K562 (cell line): ENCODE data around the gene CCDC87. TPM values are rescaled to one million over a fixed set of nuclear protein-coding genes. Genes with fewer than 3 reads are reported as not detected.

Experiments
- ETV5 ChIP-seq: sonication (generic); formaldehyde crosslinking; IDR thresholded peaks from 2 replicates; pipeline ENCODE4 v1.4.0; 2020; ENCODE audit warnings: low read depth, mild to moderate bottlenecking, missing genetic modification reagents
- GATA2 ChIP-seq: sonication (generic); formaldehyde crosslinking; IDR thresholded peaks from 2 replicates; pipeline ENCODE4 v1.4.0; 2020; ENCODE audit warnings: mild to moderate bottlenecking, missing genetic modification reagents
- KDM4B ChIP-seq, 2 experiments: fragments of 450-650 bp in 1 of 2; sonication (generic) in 1 of 2; IDR thresholded peaks; 2 replicates each; pipeline ENCODE4 v1.6.1; 2016 to 2017; ENCODE audit warnings: borderline replicate concordance in 2 of 2, antibody characterized with exemption in 1 of 2, low read depth in 1 of 2, mild to moderate bottlenecking in 1 of 2
- MAFG ChIP-seq: fragments of 450-650 bp; conservative IDR thresholded peaks from 2 replicates; pipeline ENCODE4 v1.6.1; 2016; ENCODE audit warnings: missing genetic modification characterization, missing compliant biosample characterization
- MGA ChIP-seq: fragments of 450-650 bp; IDR thresholded peaks from 2 replicates; pipeline ENCODE4 v1.6.1; 2016; ENCODE audit warnings: mild to moderate bottlenecking, moderate library complexity
- POLR2B ChIP-seq: fragments of 450-650 bp; IDR thresholded peaks from 2 replicates; pipeline ENCODE4 v1.6.1; 2018; ENCODE audit warnings: low read depth; ENCODE audit not compliant: partially characterized antibody
- PTRF ChIP-seq: fragments of 450-650 bp; IDR thresholded peaks from 2 replicates; pipeline ENCODE4 v1.6.1; 2016; ENCODE audit warnings: mild to moderate bottlenecking, missing genetic modification characterization, missing compliant biosample characterization
- ZNF146 ChIP-seq: IDR thresholded peaks from one replicate; pipeline ENCODE4 v1.6.1; 2018; ENCODE audit warnings: missing compliant biosample characterization; ENCODE audit not compliant: unreplicated experiment
- polyA plus RNA-seq, 8 experiments: library from polyadenylated mRNA; depleted of rRNA in 4 of 8; stranded (reverse) in 5 of 8; unstranded in 3 of 8; fragments of >200 nt; fragmentation: Nextera tagmentation in 2 of 8; fragmentation: Illumina TruSeq in 1 of 8; extraction: Ambion mirVana in 2 of 8; extraction: Trizol in 1 of 8; gene quantifications; 2 replicates each; pipeline versions ENCODE4 v1.2.1 to v1.2.3, GENCODE V29; 2011 to 2014; ENCODE audit warnings: inconsistent platforms in 1 of 8, missing spikeins in 1 of 8
- total RNA-seq, 7 experiments: library from RNA; depleted of rRNA in 6 of 7; stranded (reverse); fragments of >200 nt in 6 of 7; fragmentation: Illumina TruSeq in 2 of 7; extraction: Trizol in 2 of 7; gene quantifications; 2 replicates each; pipeline versions ENCODE4 v1.2.1 to v1.2.3, GENCODE V29; 2011 to 2021; ENCODE audit warnings: low replicate concordance in 1 of 7
- TF ChIP-seq, protein P1 (sequence below): fragments of 250-450 bp; sonication (Bioruptor Pico); IDR thresholded peaks from 2 replicates; pipeline ENCODE4 v1.5.1; 2021; ENCODE audit warnings: mild to moderate bottlenecking
- TF ChIP-seq, protein P2 (sequence below): fragments of 250-450 bp; sonication (Bioruptor Pico); IDR thresholded peaks from 2 replicates; pipeline ENCODE4 v1.5.0; 2021; ENCODE audit warnings: mild to moderate bottlenecking, moderate library complexity

The CCDC87 gene
- total and polyA plus RNA-seq, 9 of the 15 experiments (the other 6 are each of a cell fraction or from before 2014, with no cell fraction given), result 0.03 to 0.44 (median 0.15) TPM; not detected in 1

DNA sequence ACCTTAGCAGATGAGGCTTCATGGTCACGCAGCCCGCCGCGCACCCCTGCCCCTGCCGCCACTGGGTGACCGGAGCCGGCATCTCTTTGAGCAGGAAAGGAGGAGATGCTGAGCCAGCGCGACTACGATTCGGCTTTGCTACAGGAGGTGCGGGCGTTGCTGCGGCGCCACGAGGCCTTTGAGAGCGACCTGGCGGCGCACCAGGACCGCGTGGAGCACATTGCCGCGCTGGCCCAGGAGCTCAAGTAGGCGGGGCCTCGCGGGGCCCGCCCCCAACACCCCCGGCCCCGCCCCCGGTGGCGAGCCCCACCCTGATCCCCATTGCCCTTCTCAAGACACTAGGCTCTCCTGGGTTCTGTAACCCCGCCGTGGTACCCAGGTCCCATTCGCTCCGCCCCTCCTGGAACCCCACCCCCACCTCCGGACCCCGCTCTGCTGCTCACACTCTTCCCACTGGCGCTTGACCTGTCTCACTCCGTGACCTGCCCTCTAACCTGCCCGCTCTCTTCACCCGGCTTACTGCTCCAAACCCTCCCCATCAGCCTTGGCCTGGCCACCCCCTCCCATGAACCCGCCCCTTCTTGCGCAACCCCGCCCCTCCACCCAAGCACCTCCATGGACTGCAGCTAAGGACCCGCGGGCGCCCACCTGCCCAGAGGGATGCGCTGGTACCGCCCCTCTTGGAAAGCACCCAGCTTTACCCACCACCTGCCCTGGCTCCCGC, 33.6 kb downstream of the CCDC87 start (continued):
- TF ChIP-seq GATA2 (CRISPR knock-in tag) (no peak), KDM4B (IDR thresholded peaks at IDR 0.05; ENCODE audit: borderline replicate concordance in 2 of 2, low read depth in 1 of 2) (no peak), PTRF (tag) (no peak), ZNF146 (CRISPR knock-in tag) (no peak), MAFG (tag) (no peak), POLR2B (no peak), ETV5 (CRISPR knock-in tag) (no peak), MGA (peak; percentile 99)
- TF ChIP-seq, protein P1, sequence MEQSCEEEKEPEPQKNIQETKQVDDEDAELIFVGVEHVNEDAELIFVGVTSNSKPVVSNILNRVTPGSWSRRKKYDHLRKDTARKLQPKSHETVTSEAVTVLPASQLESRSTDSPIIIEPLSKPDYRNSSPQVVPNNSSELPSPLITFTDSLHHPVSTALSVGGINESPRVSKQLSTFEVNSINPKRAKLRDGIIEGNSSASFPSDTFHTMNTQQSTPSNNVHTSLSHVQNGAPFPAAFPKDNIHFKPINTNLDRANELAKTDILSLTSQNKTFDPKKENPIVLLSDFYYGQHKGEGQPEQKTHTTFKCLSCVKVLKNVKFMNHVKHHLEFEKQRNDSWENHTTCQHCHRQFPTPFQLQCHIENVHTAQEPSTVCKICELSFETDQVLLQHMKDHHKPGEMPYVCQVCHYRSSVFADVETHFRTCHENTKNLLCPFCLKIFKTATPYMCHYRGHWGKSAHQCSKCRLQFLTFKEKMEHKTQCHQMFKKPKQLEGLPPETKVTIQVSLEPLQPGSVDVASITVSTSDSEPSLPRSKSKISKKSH (CRISPR knock-in tag), result no peak
- TF ChIP-seq, protein P2, sequence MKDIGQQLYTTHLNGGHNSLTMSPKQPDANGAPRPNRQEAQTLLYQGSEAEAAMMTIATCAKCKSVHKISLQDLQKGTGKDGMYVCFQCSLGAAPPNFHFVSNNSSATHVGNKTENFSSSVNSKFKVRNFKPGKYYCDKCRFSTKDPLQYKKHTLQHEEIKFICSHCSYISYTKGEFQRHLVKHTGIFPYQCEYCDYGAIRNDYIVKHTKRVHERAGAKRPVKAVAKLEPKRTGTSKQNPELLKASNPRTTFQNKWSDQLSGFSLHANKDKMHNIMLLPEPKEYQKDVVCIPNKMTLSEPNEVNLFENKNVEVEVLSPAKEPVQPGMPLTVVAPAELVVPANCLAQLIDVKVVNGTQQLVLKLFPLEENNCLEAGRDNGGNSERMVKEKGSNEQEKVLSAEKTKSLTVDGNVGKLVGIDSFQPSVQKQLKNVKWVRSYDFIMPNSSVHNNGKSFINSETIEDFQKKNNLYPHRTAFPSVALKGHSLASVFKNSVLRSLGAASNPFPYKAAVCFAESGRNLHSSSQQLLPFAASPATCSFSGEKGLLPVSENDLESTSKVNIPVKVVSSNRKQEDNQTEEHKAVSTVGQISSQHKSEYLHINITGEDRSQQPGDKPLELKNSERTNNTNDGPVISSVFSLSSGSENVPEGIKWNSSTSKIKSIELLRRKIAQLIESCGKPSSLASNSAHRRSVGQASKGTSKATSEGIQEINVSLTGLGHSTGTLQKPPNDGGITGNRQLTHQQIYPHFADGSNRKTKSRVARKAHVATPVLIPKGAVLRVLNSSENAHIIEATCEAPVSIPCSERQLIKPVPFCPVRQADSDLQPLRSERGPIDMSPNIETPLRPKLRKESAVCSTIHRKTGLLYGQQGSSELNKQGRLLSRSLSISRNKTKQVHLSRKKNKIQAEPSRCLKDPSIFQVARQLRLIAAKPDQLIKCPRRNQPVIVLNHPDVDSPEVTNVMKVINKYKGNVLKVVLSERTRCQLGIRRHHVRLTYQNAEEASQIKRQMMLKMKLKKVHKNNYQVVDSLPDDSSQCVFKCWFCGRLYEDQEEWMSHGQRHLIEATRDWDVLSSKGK (CRISPR knock-in tag), result no peak
